ENCODE data around the gene SNX9.
"Not testable (repeated sequence)": the region's sequence is repeated elsewhere in the genome, so short reads cannot be mapped to it uniquely, and the experiment has no call there.

SNX9 gene

DNA sequence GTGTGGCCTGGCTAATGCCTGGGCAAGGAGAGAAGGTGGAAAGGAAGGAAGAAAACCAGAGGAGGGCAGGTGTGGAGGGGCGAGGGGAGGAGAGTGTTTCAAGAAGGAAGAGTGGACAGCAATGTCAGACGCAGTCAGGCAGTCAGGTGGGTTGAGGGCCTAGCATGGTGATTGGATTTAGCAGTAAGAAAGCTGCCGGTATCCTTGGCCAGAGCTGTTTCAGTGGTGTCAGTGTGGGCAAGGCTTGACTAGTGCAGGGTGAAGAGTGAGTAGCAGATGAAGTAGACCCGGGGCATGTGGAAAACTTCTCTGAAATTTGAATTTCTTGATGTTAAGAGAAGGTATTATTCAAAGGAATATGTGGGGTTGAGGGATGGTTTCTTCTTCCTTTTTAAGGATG lies 27.0 kb downstream of the SNX9 start:
- H2AFZ ChIP-seq (ENCODE audit: low read depth, low read length): no peak overlapping the region
- H3K4me3 ChIP-seq (ENCODE audit: low read length): no peak overlapping the region
- no peaks in the 10 kb centered on the region for H3K79me2 ChIP-seq (ENCODE audit: low read length)
- peaks cover 10% of the 10 kb centered on the region for H3K27me3 ChIP-seq (ENCODE audit: low read depth, low read length)
- H3K4me1 ChIP-seq (ENCODE audit: low read length): peaks cover 17% of the 10 kb centered on the region
- peaks cover 6% of the 10 kb centered on the region for H3K9me3 ChIP-seq (ENCODE audit: insufficient read depth, low read length)
- H4K20me1 ChIP-seq (ENCODE audit: insufficient read depth, low read length): peaks cover 51% of the 10 kb centered on the region
- H3K9ac ChIP-seq (ENCODE audit: low read length): no peak overlapping the region
- H3K4me2 ChIP-seq (ENCODE audit: low read length): no peak overlapping the region
- no peak overlapping the region for H3K27ac ChIP-seq (ENCODE audit: low read length)
- TF ChIP-seq EZH2phosphoT487 (IDR thresholded peaks at IDR 0.05; ENCODE audit: low read depth): no peak
- TF ChIP-seq CTCF (IDR thresholded peaks at IDR 0.05; ENCODE audit: low read depth, low read length): no peak
- no peaks in the 10 kb centered on the region for H3K36me3 ChIP-seq (replicated peaks; ENCODE audit: low read depth, low read length)

DNA sequence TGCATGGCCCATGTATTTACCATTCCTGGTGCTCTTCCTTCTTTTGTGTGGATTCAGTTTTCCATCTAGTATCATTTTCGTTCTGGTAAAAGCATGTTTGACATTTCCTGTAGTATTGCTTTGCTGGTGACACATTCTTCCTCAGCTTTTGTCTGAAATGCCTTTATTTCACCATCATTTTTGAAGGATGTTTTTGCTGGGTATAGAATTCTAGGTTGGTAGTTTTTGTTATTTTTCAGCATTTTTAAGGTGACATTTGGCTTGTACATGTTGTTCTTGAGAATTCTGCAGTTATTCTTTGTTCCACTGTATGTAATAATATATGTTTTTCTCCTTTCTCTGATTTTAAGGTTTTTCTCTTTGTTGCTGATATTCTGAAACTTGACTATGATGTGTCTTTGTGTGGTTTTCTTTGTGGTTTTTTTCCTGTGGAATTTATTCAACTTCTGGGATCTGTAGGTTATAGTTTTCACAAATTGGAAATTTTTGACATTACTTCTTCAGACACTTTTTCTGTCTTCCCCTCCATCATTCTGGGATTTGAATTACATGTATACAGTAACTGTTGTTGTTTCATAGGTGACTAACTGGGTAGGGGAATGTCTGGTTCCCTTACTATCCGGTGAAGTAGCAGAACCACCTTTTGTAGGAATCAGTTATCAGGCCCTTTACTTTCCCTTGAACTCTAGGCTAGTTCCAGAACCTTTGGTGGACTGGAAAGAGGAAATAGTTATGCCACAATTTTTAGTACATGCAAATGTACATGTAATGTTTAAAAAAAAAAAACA lies 30.2 kb downstream of the SNX9 start:
- Histone ChIP-seq H3K9ac (ENCODE audit: low read length) (no peak overlapping the region), H3K36me3 (replicated peaks; ENCODE audit: low read depth, low read length) (no peaks in the 10 kb centered on the region), H3K4me1 (ENCODE audit: low read length) (no peaks in the 10 kb centered on the region), H3K79me2 (ENCODE audit: low read length) (no peaks in the 10 kb centered on the region), H3K27ac (ENCODE audit: low read length) (no peak overlapping the region), H3K9me3 (ENCODE audit: insufficient read depth, low read length) (peaks cover 6% of the 10 kb centered on the region), H2AFZ (ENCODE audit: low read depth, low read length) (no peak overlapping the region), H3K4me3 (ENCODE audit: low read length) (no peak overlapping the region), H4K20me1 (ENCODE audit: insufficient read depth, low read length) (peaks cover 21% of the 10 kb centered on the region), H3K4me2 (ENCODE audit: low read length) (no peak overlapping the region), H3K27me3 (ENCODE audit: low read depth, low read length) (no peaks in the 10 kb centered on the region)
- no peak for TF ChIP-seq CTCF (IDR thresholded peaks at IDR 0.05; ENCODE audit: low read depth, low read length)
- TF ChIP-seq EZH2phosphoT487 (IDR thresholded peaks at IDR 0.05; ENCODE audit: low read depth): no peak

DNA sequence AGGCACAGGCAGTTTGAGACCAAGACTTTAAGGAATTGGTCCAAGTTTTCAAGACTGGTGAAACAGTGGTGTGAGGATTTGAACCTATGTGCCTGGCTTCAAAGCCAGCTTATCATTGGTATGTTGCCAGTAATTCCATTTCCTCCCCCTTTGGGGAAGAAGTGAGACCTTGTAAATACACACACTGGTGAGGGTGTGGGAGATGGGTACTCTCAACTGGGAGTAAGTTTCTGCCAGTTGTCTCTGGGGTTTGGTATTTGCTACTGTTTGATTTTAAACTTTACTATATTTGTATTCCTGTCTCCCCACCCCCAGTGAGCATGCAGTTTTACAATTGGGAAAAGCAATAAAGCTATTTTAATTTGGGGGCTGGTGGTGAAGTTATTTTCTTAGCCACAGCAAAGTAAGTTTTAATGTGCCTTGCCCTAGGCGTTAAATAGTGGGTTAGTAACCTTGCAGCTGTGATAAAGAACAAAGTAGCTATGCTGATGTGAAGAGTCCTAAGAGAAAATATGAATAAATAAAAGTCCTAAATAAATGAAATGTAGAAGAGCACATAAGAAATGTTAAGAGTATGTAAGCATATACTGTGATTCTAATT lies 31.0 kb downstream of the SNX9 start:
- H2AFZ ChIP-seq (ENCODE audit: low read depth, low read length): no peak overlapping the region
- no peak overlapping the region for H3K27ac ChIP-seq (ENCODE audit: low read length)
- H3K79me2 ChIP-seq (ENCODE audit: low read length): no peaks in the 10 kb centered on the region
- H3K27me3 ChIP-seq (ENCODE audit: low read depth, low read length): no peaks in the 10 kb centered on the region
- H3K4me3 ChIP-seq (ENCODE audit: low read length): no peak overlapping the region
- H3K4me2 ChIP-seq (ENCODE audit: low read length): no peak overlapping the region
- H4K20me1 ChIP-seq (ENCODE audit: insufficient read depth, low read length): peaks cover 13% of the 10 kb centered on the region
- H3K4me1 ChIP-seq (ENCODE audit: low read length): no peaks in the 10 kb centered on the region
- no peak overlapping the region for H3K9ac ChIP-seq (ENCODE audit: low read length)
- H3K36me3 ChIP-seq (replicated peaks; ENCODE audit: low read depth, low read length): no peaks in the 10 kb centered on the region
- TF ChIP-seq CTCF (IDR thresholded peaks at IDR 0.05; ENCODE audit: low read depth, low read length): no peak
- no peak for TF ChIP-seq EZH2phosphoT487 (IDR thresholded peaks at IDR 0.05; ENCODE audit: low read depth)
- peaks cover 6% of the 10 kb centered on the region for H3K9me3 ChIP-seq (ENCODE audit: insufficient read depth, low read length)

DNA sequence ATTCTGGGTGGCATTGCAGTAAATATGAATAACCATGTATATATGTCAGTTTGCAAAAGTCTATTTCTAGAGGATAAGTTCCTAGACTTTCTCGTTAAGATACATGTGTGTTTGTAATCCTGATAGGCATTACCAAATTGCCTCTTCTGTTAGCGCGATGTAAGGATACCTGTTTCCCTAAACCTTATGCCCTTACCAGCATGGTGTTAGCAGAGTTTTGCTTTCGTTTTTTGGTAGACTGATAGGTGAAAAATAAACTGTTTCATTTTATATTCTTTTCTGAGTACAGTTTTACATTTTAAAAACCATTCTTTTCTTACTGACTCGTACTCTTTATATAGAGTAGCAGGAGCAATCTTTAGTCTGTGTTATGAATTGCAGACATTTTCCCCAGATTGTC lies 32.3 kb downstream of the SNX9 start:
- H3K4me3 ChIP-seq (ENCODE audit: low read length): no peak overlapping the region
- TF ChIP-seq EZH2phosphoT487 (IDR thresholded peaks at IDR 0.05; ENCODE audit: low read depth) (no peak), CTCF (IDR thresholded peaks at IDR 0.05; ENCODE audit: low read depth, low read length) (no peak)
- no peak overlapping the region for H3K9ac ChIP-seq (ENCODE audit: low read length)
- H3K27ac ChIP-seq (ENCODE audit: low read length): no peak overlapping the region
- H3K9me3 ChIP-seq (ENCODE audit: insufficient read depth, low read length): peaks cover 6% of the 10 kb centered on the region
- no peaks in the 10 kb centered on the region for H3K79me2 ChIP-seq (ENCODE audit: low read length)
- H4K20me1 ChIP-seq (ENCODE audit: insufficient read depth, low read length): peaks cover 1% of the 10 kb centered on the region; the same call in 1 of the 2 replicates
- H3K4me1 ChIP-seq (ENCODE audit: low read length): no peaks in the 10 kb centered on the region
- H3K36me3 ChIP-seq (replicated peaks; ENCODE audit: low read depth, low read length): no peaks in the 10 kb centered on the region
- H3K4me2 ChIP-seq (ENCODE audit: low read length): no peak overlapping the region
- H2AFZ ChIP-seq (ENCODE audit: low read depth, low read length): no peak overlapping the region
- H3K27me3 ChIP-seq (ENCODE audit: low read depth, low read length): no peaks in the 10 kb centered on the region

DNA sequence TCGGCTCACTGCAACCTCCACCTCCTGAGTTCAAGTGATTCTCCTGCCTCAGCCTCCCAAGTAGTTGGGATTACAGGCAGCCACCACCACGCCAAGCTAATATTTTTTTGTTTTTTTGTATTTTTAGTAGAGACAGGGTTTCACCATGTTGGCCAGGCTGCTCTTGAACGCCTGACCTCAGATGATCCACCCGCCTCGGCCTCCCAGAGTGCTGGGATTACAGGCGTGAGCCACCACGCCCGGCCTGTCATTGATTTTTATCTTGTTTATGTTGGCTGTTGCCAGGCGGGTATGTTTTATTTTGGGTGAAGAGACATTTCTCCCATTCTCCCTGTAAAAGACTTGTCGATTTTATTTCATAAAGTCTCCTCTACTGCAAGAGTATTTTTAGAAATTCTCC lies 32.8 kb downstream of the SNX9 start:
- H3K4me1 ChIP-seq (ENCODE audit: low read length); H3K4me2 ChIP-seq (ENCODE audit: low read length); H3K36me3 ChIP-seq (replicated peaks; ENCODE audit: low read depth, low read length); H3K9me3 ChIP-seq (ENCODE audit: insufficient read depth, low read length); H3K27ac ChIP-seq (ENCODE audit: low read length); H2AFZ ChIP-seq (ENCODE audit: low read depth, low read length); H4K20me1 ChIP-seq (ENCODE audit: insufficient read depth, low read length); H3K9ac ChIP-seq (ENCODE audit: low read length); H3K4me3 ChIP-seq (ENCODE audit: low read length); H3K27me3 ChIP-seq (ENCODE audit: low read depth, low read length); H3K79me2 ChIP-seq (ENCODE audit: low read length): not testable (repeated sequence)

GRCh38 chr6:157858664-157859063 lies 35.6 kb downstream of the SNX9 start:
- not testable (repeated sequence) for H3K27ac ChIP-seq (ENCODE audit: low read length); H3K4me2 ChIP-seq (ENCODE audit: low read length); H3K27me3 ChIP-seq (ENCODE audit: low read depth, low read length); H2AFZ ChIP-seq (ENCODE audit: low read depth, low read length); H3K36me3 ChIP-seq (replicated peaks; ENCODE audit: low read depth, low read length); H3K4me1 ChIP-seq (ENCODE audit: low read length); H3K79me2 ChIP-seq (ENCODE audit: low read length); H4K20me1 ChIP-seq (ENCODE audit: insufficient read depth, low read length); H3K9me3 ChIP-seq (ENCODE audit: insufficient read depth, low read length); H3K9ac ChIP-seq (ENCODE audit: low read length); H3K4me3 ChIP-seq (ENCODE audit: low read length)

Measured in OCI-LY3 (cell line).